B cell (primary cell): ENCODE results near the gene CRHR1. TPM values are rescaled to one million over a fixed set of nuclear protein-coding genes. Genes with fewer than 3 reads are reported as not detected.

Source experiments
- ATAC-seq: fragments of 200-7000 bp; cut with Tn5 transposase; one replicate; pipeline ENCODE4 v1.10.0; 2021; ENCODE audit warnings: low read depth, mild to moderate bottlenecking, moderate number of reproducible peaks, moderate library complexity
- CTCF ChIA-PET: fragments of 350-600 bp; sonication (Branson Sonifier 250); formaldehyde crosslinking; loops from one replicate; lab custom pipeline; 2021; ENCODE audit warnings: antibody characterized with exemption, inconsistent platforms; lab: Charles Lee
- POLR2A ChIA-PET: fragments of 350-600 bp; sonication (Branson Sonifier 250); formaldehyde crosslinking; loops from one replicate; lab custom pipeline; 2021; ENCODE audit warnings: antibody characterized with exemption; lab: Charles Lee
- DNase-seq: peaks from one replicate; pipeline ENCODE4 v3.0.0; 2013
- H2AFZ ChIP-seq: 2 replicates; pipeline ENCODE4 v1.6.1; 2012; ENCODE audit warnings: mild to moderate bottlenecking, low read depth, low read length; ENCODE audit not compliant: insufficient read depth, poor library complexity, severe bottlenecking
- H3K27ac ChIP-seq, 2 donors: 1 replicate in 1 of 2; 2 replicates in 1 of 2; pipeline ENCODE4 v1.5.1; 2012 to 2013; ENCODE audit warnings: low read length in 2 of 2, mild to moderate bottlenecking in 2 of 2, moderate library complexity in 1 of 2
- H3K27me3 ChIP-seq, 4 experiments: fragments of 200-600 bp in 1 of 4; sonication (generic) in 1 of 4; replicated peaks in 1 of 4; 1 replicate in 2 of 4; 2 replicates in 2 of 4; pipeline versions ENCODE4 v1.6.1 to v1.7.0; 2013 to 2016; ENCODE audit warnings: low read length in 3 of 4, mild to moderate bottlenecking in 2 of 4, mixed read lengths in 1 of 4, moderate library complexity in 1 of 4; ENCODE audit not compliant: insufficient read depth in 4 of 4, control insufficient read depth in 3 of 4; ENCODE audit errors: control extremely low read depth in 1 of 4
- H3K36me3 ChIP-seq, 2 experiments: replicated peaks in 1 of 2; 1 replicate in 1 of 2; 2 replicates in 1 of 2; pipeline versions ENCODE4 v1.6.1 to v1.7.1; 2013; ENCODE audit warnings: low read length in 1 of 2; ENCODE audit not compliant: insufficient read depth in 2 of 2, control insufficient read depth in 1 of 2; ENCODE audit errors: control extremely low read depth in 1 of 2, extremely low read depth in 1 of 2
- H3K4me1 ChIP-seq, 2 donors: fragments of 200-600 bp in 1 of 2; sonication (generic) in 1 of 2; 1 replicate in 1 of 2; 2 replicates in 1 of 2; pipeline versions ENCODE4 v1.5.1 to v1.6.1; 2013 to 2017; ENCODE audit warnings: low read length in 2 of 2; ENCODE audit not compliant: control insufficient read depth in 2 of 2, insufficient read depth in 2 of 2
- H3K4me2 ChIP-seq: replicated peaks from 2 replicates; pipeline ENCODE3; 2012; ENCODE audit warnings: mild to moderate bottlenecking, low read depth, low read length; ENCODE audit not compliant: poor library complexity, severe bottlenecking
- H3K4me3 ChIP-seq, 5 experiments: fragments of 200-600 bp in 1 of 5; sonication (generic) in 1 of 5; 1 replicate in 3 of 5; 2 replicates in 2 of 5; pipeline versions ENCODE4 v1.5.1 to v1.7.0; 2011 to 2016; ENCODE audit warnings: low read length in 4 of 5, mild to moderate bottlenecking in 4 of 5, low read depth in 2 of 5, control low read depth in 1 of 5, moderate library complexity in 1 of 5; ENCODE audit not compliant: insufficient read depth in 1 of 5; ENCODE audit errors: control extremely low read depth in 1 of 5, extremely low read depth in 1 of 5
- H3K79me2 ChIP-seq: fragments of 200-600 bp; sonication (generic); one replicate; pipeline ENCODE4 v1.6.0; 2016; ENCODE audit warnings: low read length; ENCODE audit not compliant: control insufficient read depth, insufficient read depth
- H3K9ac ChIP-seq: fragments of 200-600 bp; sonication (generic); 2 replicates; pipeline ENCODE4 v1.6.1; 2017; ENCODE audit warnings: mild to moderate bottlenecking, low read length, moderate library complexity
- H3K9me3 ChIP-seq, 3 donors: one replicate each; pipeline versions ENCODE4 v1.6.1 to v1.7.1; 2013; ENCODE audit warnings: low read length in 2 of 3; ENCODE audit not compliant: control insufficient read depth in 2 of 3, insufficient read depth in 1 of 3; ENCODE audit errors: control extremely low read depth in 1 of 3
- H4K20me1 ChIP-seq: 2 replicates; pipeline ENCODE4 v1.6.0; 2012; ENCODE audit warnings: mild to moderate bottlenecking, low read length; ENCODE audit not compliant: insufficient read depth, control insufficient read depth, poor library complexity, severe bottlenecking
- H3K27ac Mint-ChIP-seq: one replicate; pipeline ENCODE4 v1.8.0; 2021; ENCODE audit warnings: mixed read lengths
- H3K27me3 Mint-ChIP-seq: one replicate; pipeline ENCODE4 v1.8.0; 2021; ENCODE audit warnings: mixed read lengths
- H3K4me1 Mint-ChIP-seq: one replicate; pipeline ENCODE4 v1.8.0; 2021; ENCODE audit warnings: mixed read lengths
- H3K4me3 Mint-ChIP-seq: one replicate; pipeline ENCODE4 v1.8.0; 2021; ENCODE audit warnings: mixed read lengths
- H3K9me3 Mint-ChIP-seq: one replicate; pipeline ENCODE4 v1.8.0; 2022; ENCODE audit warnings: mixed read lengths; ENCODE audit not compliant: insufficient read depth
- EZH2 ChIP-seq: IDR thresholded peaks from 2 replicates; pipeline ENCODE4 v1.6.1; 2012; ENCODE audit warnings: borderline replicate concordance, low read depth, mild to moderate bottlenecking, moderate library complexity, low read length; ENCODE audit not compliant: insufficient read depth, poor library complexity, severe bottlenecking
- WGBS: methylation state at CpG from one replicate; pipeline ENCODE4 v1.1.5; 2013; ENCODE audit warnings: missing lambda C conversion rate; ENCODE audit not compliant: insufficient coverage; 5-methylcytosine and 5-hydroxymethylcytosine counted together
- intact Hi-C: fragments of 100-400 bp; cut with micrococcal nuclease; formaldehyde crosslinking; loops from one replicate; pipeline ENCODE4 v1.10.0; 2022
- polyA plus RNA-seq: library from polyadenylated mRNA; depleted of rRNA; stranded (reverse); fragments of >200 nt; gene quantifications from 2 replicates; pipeline ENCODE4 v1.2.3, GENCODE V29; 2012
- total RNA-seq, 2 donors: library from RNA; stranded (reverse); fragments of 120-200 nt in 1 of 2; gene quantifications; 1 replicate in 1 of 2; 2 replicates in 1 of 2; pipeline versions ENCODE4 v1.2.3 to v1.2.4, GENCODE V29; 2013 to 2022
- TF ChIP-seq, protein P1 (sequence below): fragments of 200-600 bp; IDR thresholded peaks from one replicate; pipeline ENCODE4 v1.8.0; 2022; ENCODE audit warnings: antibody characterized with exemption, mild to moderate bottlenecking

Gene CRHR1
- total and polyA plus RNA-seq, 2 donors (not counting 1 experiment from before 2014, with no cell fraction given), result not detected

DNA sequence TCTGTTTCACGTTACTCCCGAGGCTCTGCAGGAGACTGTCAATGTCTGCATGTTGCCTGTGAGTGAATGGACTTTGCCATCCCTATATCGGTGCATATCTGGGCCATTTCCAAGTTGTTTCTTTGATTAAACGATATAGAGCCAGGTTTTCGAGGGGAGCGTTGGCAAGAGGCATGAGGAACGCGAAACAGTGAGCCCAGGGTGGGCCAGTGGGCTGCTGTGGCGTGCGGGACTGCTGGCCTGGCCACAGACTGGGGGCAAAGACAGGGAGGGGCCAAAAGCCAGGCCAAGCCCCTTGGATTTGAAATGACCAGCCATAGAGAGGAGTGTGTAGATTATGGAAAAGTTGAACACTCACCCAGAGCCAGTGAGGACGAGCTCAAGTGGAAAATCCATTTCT is 3.5 kb downstream of the CRHR1 start:
- DNase-seq, result no peak
- H3K4me3 ChIP-seq, result no peak overlapping the region
- POLR2A ChIA-PET, result interaction anchor here (0.5 kb wide), 1 partner anchor 1566 kb away, joined by 3 read pairs; no protein-coding TSS in a partner anchor

DNA sequence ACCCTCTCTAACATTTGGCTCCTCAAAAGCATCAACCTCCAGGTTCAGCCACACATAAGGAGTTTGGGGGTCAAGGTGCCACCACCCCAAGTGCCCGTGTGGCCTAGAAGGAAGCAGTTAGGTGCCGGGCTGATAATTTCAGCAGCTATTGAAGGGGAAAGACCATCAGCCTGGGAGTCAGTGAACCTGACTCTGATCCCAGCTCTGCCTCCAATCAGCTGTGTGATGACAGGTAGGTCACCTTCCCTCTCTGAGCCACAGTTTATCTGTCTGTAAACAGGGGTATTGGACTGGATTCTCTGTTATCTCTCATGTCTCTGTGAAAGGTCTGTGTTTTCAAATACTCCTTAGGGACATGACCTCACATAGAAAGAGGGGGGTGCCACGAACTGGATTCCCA is 3.9 kb downstream of the CRHR1 start:
- DNase-seq, result no peak
- no peak overlapping the region for H3K4me2 ChIP-seq
- POLR2A ChIA-PET, result interaction anchor here (0.5 kb wide), 1 partner anchor 1567 kb away, joined by 3 read pairs; no protein-coding TSS in a partner anchor
- 100% methylated on average over 2 of the region's 3 CpGs for whole genome bisulfite sequencing
- H3K79me2 ChIP-seq, result no peaks in the 10 kb centered on the region
- Mint-ChIP-seq H3K4me3 (no peak overlapping the region), H3K4me1 (peaks cover 11% of the 10 kb centered on the region), H3K27ac (no peak overlapping the region), H3K27me3 (peaks cover 67% of the 10 kb centered on the region), H3K9me3 (no peaks in the 10 kb centered on the region)
- H3K4me1 ChIP-seq, result peaks cover 20 to 21% of the 10 kb centered on the region in 2 donors
- no peak overlapping the region for H3K9ac ChIP-seq
- no peak for ATAC-seq
- H3K9me3 ChIP-seq, result no peaks in the 10 kb centered on the region
- no peak overlapping the region for H3K27ac ChIP-seq
- TF ChIP-seq, protein P1, sequence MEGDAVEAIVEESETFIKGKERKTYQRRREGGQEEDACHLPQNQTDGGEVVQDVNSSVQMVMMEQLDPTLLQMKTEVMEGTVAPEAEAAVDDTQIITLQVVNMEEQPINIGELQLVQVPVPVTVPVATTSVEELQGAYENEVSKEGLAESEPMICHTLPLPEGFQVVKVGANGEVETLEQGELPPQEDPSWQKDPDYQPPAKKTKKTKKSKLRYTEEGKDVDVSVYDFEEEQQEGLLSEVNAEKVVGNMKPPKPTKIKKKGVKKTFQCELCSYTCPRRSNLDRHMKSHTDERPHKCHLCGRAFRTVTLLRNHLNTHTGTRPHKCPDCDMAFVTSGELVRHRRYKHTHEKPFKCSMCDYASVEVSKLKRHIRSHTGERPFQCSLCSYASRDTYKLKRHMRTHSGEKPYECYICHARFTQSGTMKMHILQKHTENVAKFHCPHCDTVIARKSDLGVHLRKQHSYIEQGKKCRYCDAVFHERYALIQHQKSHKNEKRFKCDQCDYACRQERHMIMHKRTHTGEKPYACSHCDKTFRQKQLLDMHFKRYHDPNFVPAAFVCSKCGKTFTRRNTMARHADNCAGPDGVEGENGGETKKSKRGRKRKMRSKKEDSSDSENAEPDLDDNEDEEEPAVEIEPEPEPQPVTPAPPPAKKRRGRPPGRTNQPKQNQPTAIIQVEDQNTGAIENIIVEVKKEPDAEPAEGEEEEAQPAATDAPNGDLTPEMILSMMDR, result no peak
- no peak for TF ChIP-seq EZH2
- H3K27me3 ChIP-seq, result peaks cover 0 to 49% (median 30%) of the 10 kb centered on the region in 4 experiments
- H3K36me3 ChIP-seq, result no peaks in the 10 kb centered on the region
- CTCF ChIA-PET, result no interaction called here
- no peak overlapping the region for H2AFZ ChIP-seq
- no peaks in the 10 kb centered on the region for H4K20me1 ChIP-seq
- intact Hi-C loops, result loop anchor here (5.0 kb wide), 1 partner anchor 44 kb away; no protein-coding TSS in a partner anchor
- no peak overlapping the region for H3K4me3 ChIP-seq

More for the DNA sequence above, 3.5 kb downstream of the CRHR1 start:
- 86% methylated on average over 10 of the region's 11 CpGs for WGBS
- H4K20me1 ChIP-seq, result no peaks in the 10 kb centered on the region
- H3K4me2 ChIP-seq, result no peak overlapping the region
- H3K4me3 Mint-ChIP-seq, result no peak overlapping the region
- no peak overlapping the region for H3K27ac Mint-ChIP-seq
- no peak for ATAC-seq
- peaks cover 12% of the 10 kb centered on the region for H3K4me1 Mint-ChIP-seq
- no peak overlapping the region for H3K9ac ChIP-seq
- TF ChIP-seq, protein P1, result no peak
- TF ChIP-seq EZH2, result no peak
- no peak overlapping the region for H2AFZ ChIP-seq
- no peak overlapping the region for H3K27ac ChIP-seq
- peaks cover 20 to 22% of the 10 kb centered on the region in 2 donors for H3K4me1 ChIP-seq
- H3K27me3 ChIP-seq, result peaks cover 0 to 53% (median 33%) of the 10 kb centered on the region in 4 experiments
- H3K9me3 Mint-ChIP-seq, result no peaks in the 10 kb centered on the region
- H3K79me2 ChIP-seq, result no peaks in the 10 kb centered on the region
- H3K36me3 ChIP-seq, result no peaks in the 10 kb centered on the region
- CTCF ChIA-PET, result no interaction called here
- no peaks in the 10 kb centered on the region for H3K9me3 ChIP-seq
- intact Hi-C loops, result loop anchor here (5.0 kb wide), 1 partner anchor 45 kb away; no protein-coding TSS in a partner anchor
- H3K27me3 Mint-ChIP-seq, result peaks cover 67% of the 10 kb centered on the region
